ENCODE data around the gene STK17B.
A peak's percentile ranks its signal among the peaks of the same experiment; 100 is the strongest.

Gene STK17B

DNA sequence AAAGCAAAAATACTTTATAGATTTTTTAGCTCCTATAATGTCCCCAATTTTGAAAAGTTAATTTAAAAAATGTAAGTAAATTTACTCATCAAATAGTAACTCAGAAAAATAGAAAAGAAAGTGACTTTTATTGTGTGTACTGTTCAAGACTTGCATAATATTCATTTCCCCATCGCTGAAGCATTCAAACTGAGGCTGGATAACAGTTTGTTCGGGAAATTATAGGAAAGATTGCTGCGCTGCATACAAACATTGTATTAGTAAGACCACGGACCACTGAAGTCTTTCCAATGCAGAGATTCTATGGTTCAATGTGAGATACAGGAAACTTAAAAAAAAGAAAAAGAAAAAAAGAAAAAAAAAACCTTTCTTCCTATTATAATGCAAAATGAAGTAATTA is 10.4 kb downstream of the STK17B start:
- no peak for FAIRE-seq

DNA sequence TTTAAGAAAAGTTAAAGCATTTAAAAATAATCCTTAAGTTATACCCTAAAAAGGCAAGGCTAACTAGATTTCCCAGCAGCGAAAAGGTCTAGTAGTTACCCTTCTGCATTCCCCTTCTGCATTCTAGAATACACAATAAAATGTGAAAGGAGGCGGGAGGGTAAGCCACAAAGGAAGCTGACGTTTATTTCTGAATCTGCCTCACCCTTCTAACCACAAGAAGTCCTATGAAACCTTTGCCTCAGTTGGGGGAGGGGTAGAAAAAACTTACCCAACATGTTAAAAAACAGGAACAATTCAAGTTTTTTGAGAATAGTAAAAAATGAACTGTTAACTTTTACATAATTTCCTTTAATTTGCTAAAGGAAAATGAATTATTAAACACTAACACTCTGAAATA is 11.3 kb downstream of the STK17B start:
- FAIRE-seq (peak; percentile 98), DNase-seq (ENCODE audit: insufficient read length, low spot score) (no peak)

More for the DNA sequence above, 10.4 kb downstream of the STK17B start:
- no peak for DNase-seq (ENCODE audit: insufficient read length, low spot score)

DNA sequence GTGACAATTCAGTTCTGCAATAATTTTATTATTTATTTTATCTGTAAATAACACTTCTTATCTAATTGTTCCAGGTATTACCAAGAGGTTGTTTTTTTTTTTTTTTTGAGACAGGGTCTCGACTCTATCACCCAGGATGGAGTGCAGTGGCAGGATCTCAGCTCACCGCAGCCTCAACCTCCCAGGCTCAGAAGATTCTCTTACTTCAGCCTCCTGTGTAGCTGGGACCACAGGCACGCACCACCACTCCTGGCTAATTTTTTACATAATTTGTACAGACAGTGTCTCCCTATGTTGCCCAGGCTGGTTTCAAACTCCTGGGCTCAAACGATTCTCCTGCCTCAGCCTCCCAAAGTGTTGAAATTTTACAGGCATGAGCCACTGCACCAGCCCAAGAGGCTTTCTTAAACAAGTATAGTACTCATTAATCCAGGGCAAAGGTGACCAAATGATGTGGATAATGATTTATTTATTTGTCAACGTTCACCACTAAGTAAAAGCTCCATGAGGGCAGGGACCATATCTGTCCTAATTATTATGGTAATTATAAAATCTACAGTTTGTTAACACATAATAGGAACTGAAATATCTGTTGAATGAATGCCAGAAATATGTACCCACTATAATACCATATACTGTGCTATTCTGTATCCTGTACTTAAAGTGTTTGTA is 12.0 kb downstream of the STK17B start:
- FAIRE-seq (peak; percentile 86), DNase-seq (ENCODE audit: insufficient read length, low spot score) (no peak)

DNA sequence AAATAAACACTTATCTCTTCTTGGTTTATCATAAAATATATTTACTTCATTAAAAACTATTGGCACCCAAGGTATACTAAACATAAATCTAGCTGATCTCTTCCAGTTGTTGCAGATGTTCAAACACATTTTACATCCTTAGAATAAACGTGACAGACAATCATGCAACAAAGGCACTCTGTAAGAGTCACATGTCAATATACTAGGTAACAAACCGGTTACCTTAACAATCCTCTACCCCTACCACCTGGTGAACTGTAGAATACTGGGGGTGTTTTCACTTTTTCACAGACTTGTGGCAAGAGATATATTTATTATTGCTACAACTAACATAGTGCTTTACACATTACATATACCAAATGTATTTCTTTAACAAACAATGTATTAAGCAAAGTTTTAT is 15.8 kb downstream of the STK17B start:
- no peak for DNase-seq (ENCODE audit: insufficient read length, low spot score)
- no peak for FAIRE-seq

DNA sequence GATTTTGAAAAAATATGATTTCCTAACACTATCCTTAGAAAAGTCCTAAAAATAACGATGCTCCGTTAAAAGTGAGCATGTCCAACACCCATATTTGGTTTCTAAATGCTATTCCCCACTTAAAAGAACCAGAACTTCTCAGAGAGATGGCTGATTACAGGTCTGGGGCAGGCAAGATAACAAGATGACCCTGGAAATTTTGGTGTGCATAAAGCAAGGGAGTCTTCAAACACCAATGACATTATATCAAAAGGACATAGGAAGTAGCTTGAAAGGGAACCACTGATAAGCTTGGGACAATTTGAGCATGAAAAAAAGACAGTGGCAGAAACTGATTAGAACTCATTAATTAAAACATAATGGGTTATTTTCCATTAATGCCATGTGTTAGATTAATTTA is 17.9 kb downstream of the STK17B start:
- no peak for FAIRE-seq
- no peak for DNase-seq (ENCODE audit: insufficient read length, low spot score)

DNA sequence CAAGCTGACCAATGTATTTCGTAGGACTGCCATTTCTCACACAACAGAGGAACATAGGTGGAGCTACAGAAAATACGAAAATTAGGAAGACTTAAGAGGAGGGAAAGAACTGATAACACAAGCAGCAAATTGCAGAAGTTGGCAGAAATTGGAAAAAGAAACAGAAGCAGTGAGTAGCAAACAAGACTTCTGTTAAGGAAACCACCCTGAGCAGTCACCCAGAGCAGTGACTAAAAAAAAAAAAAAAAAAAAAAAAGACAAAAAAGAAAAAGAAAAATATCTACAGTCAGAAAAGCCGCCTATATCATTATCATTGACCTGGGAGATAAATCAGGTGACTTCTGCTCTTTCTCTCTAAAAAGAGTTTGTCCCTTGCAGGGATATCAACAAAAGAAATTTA is 21.4 kb downstream of the STK17B start:
- peak; percentile 83 for FAIRE-seq
- no peak for DNase-seq (ENCODE audit: insufficient read length, low spot score)

DNA sequence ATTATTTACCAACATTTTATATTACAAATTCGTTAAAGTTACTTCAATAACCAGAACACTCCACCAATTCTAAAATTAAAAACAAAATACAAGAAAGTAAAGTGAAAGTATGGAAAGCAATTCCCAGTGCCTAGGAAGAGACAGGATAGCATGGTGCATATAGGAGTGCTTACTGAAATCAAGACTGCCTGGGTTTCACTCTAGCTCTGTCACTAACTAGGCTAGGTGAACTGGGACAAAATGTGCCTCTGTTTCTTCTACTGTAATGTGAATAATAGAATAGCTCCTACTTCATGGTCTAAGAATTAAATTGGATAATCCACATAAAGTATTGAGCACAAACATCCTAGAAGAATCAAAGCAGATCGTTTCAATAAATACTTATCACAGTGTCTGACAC is 22.6 kb downstream of the STK17B start:
- DNase-seq (ENCODE audit: insufficient read length, low spot score) (no peak), FAIRE-seq (peak; percentile 83)

DNA sequence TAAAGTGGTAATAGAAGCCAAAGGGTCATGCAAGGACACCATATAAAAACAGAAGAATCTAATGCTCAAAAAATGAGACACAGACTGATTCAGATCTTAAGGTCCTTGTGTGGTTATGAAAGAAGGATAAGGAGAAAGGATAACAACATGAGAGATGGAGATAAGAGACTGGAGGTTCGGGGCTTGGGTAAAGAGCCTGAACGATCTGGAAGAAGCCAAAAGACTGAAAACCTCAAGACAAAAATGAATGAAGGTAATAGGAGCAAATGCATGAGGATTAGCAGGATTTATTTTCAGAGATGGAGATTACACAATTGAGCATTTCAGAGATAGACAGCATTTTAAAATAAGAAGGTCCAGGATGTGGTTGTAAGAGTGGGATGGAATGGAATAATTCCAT is 26.1 kb downstream of the STK17B start:
- FAIRE-seq (peak; percentile 64), DNase-seq (ENCODE audit: insufficient read length, low spot score) (no peak)

DNA sequence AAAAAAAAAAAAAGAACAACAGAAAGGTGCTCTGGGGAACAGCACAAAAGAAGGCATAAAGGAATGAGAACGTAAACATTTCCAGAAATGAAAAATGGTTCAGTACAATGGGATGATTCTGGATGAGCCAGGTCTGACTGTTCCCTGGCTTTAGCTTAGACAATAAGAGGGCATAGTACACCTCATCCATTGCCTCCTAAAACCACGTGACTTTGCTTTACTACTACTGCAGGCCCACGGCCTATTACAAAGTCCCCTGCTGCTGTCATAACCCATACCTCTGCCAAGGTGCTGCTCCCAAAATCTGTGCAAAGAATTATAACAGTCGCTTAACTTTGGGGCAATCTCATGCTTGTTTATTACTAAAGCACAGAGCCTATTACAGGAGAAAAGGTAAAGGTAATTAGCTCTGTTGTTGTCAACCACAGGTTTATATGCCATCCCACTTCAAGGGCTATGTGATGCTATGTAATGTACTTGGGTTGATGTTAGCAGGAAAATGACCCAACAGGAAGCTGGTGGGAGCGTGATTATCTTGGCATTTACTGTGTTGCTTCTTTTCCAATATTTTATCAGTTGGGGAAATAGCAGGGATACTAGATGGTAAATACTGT is 26.8 kb downstream of the STK17B start:
- FAIRE-seq (peak; percentile 47), DNase-seq (ENCODE audit: insufficient read length, low spot score) (no peak)

DNA sequence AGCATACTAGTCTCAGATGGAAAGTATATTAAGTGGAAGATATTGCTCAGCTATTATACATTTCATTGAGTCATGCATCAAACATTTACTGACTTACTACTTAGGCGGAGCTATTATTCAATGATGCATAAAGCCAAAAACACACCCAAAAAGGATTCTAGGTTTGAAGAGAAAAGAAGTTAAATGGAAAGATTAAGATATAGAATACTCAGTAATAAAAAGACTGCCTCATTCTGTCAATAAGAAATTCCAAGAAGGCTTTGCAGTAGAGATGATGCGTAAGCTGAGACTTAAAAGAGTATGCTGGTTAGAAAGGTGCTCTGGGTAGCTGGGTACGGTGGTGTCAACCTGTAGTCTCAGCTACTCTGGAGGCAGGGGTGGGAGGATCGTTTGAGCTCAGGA is 27.6 kb downstream of the STK17B start:
- no peak for DNase-seq (ENCODE audit: insufficient read length, low spot score)
- no peak for FAIRE-seq

DNA sequence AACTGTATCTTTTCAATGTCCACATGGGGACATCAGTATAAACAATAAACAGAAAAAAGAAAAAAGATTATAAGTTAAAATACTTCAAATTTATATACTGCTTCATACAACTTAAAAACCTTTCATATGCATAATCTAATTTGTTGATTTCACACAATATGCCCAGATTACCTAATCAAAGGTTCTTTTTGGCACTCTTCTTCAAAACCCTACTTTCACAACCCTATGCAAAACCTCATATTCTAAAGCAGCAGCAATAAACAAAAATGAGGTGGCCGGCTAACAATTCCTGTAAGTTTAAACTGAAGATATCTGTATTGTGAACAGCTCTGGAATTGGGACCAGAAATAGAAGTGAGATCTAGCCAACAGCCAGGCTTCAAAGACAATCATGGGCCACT is 28.6 kb downstream of the STK17B start:
- no peak for DNase-seq (ENCODE audit: insufficient read length, low spot score)
- FAIRE-seq, result no peak

DNA sequence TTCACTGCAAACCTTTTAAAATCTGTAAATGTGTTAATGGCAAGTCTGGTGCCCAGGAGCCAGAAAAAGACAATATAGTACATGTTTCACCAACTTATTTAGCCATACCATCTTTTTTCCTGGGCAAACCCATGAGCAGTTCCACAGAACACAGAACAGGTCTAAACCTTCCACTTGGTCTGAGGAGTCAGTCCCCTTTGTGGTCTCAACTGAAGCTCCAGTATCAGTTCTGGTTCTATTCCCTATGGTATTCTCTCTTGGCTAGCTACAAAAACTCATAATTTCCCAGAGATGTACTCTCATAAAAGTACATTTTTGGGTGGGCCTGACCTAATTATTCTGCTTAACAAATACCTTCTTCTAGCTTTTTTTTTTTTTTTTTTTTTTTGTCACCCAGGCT is 31.2 kb downstream of the STK17B start:
- FAIRE-seq, result no peak
- no peak for DNase-seq (ENCODE audit: insufficient read length, low spot score)

DNA sequence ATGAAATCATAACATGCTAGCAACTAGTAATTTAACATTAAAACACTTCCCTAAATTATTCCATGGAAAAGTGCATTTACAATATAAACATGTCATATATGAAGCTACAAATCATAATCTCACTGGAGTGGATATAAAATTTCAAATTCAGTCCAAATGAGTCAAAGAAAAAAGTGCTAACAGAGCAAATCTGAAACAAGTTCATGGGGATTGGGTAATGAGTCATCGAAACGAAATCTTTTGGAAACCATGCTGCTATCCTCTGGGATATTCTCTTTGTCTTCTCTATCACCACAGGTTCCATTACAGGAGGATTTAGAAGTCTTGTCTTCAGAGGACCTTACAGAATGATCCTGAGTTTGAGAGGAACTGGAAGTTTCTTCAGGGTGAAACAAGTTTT is 34.1 kb downstream of the STK17B start:
- DNase-seq (ENCODE audit: insufficient read length, low spot score) (no peak), FAIRE-seq (no peak)

DNA sequence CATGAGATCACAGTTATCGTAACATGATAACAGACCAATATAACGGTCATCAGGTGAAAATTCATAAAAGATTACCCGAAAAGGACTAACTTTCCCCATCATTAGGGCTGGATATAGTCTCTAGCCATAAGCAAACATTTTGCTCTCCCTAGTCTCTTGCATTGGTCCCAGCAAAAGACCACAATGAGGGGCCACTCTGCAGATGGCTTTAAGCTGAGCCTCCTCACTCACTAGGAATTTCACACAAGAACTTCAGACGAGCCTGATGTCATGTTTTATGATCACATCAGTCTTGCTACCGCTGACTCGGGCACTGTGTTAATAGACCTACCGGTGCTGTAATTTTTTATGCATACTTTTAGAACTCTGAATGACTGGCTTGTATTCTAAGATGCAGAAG is 35.2 kb downstream of the STK17B start:
- no peak for FAIRE-seq
- DNase-seq (ENCODE audit: insufficient read length, low spot score), result no peak

DNA sequence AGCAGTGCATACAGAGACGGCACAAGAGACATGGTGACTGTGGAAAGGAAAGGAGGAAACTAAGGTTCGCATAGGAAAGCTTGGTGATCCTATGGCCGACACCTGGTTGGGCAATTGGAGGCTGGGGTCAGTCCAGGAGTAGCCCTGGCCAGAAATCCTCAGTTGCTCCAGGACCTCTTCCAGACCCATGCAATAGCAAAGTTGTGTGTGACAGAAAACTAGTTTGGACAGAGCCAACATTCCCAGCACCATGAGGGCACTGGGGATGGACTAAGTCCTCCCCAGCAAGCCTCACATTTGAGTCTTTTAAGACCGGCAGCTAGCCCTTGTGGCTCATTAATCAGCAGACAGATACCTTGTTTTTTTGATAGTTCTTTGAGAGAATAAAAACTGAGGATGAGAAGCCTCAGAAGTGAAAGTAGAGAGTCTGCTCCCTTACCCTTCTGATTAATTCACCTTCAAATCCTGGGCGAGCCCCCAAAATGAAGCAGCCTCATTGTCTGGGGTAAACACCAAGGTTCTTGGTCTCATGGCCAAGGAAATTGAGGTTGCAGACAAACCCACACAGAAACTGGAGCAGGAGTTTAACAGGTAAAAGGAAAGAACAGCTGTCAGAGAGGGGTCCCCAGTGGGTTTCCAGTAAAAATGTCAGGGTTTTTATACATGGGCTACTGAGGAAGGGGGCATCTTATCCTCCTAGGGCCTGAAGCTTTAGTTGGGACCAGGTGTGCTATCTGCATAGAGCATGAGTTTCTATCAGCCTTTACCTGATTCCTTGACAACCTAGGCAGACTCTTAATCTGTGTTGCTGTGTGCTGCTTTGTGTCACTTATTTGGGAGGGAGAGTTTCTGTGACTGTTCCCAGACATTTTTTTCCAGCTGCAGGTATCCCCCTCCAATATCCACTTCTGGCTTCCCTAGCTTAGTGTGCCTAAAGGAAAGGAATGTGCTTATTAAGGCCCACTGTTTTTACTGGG is 39.1 kb downstream of the STK17B start:
- FAIRE-seq, result no peak
- DNase-seq (ENCODE audit: insufficient read length, low spot score), result no peak

DNA sequence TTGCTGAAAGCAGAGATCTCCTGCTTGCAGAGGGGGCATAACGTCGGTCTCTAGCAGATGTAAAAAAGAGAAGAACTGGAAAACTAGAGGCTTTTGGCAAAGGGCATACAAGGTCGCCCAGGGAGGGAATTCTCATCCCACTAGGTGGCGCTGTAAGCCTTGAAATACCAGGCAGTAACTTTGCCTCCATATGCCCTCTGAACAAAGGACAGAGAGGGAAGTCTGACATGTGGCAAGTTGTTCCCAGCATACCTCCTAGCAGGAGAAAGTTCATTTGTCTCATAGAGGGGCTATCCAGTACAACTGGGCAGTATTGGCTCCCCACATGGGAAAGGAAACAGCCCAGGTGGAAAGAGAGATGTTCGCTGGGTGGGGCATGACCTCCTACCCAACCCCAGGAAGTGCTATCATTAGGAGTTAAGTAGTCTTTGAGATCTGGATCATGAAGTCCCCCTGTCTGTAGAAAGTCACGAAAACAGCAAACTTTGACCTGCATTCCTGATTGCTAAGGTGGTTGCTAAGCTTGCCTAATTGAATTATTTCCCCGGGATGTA is 39.9 kb downstream of the STK17B start:
- FAIRE-seq (peak; percentile 74), DNase-seq (ENCODE audit: insufficient read length, low spot score) (no peak)

DNA sequence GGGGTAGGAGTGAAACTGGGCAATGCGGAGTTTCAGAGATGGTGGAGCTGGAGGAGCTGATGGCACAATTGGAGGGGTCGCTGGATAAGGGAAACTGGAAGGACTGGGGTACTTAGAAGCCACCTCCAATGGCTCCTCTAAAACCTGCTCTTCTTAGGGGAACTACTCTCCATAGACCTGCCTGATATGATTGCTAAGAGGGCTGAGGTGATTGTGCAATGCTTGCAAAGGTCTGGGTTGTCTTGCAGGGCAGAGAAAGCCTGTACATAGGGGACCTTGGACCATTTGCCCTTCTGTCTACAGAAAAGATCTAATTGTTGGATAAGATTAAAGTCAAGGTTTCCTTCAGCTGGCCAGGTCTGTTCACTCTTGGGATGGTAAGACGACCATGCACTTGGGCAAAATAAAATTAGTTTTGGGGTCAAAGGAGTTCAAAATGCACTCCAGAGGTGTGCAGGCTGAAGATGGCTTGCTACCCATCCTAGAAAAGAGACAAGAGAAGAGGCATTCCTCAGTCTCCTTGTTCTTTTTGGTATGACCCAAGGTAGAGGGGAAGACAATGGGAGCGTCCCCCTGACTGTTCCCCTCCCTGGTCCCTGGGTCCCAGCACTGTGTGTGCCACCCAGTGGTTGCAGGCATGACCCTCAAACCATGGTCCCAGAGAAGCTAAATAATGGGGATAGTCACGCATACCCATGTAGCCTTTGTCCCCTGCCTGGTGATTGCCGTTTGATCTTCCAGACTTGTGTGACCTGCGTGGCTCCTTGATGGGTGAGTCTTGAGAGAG is 41.1 kb downstream of the STK17B start:
- DNase-seq (ENCODE audit: insufficient read length, low spot score), result no peak

DNA sequence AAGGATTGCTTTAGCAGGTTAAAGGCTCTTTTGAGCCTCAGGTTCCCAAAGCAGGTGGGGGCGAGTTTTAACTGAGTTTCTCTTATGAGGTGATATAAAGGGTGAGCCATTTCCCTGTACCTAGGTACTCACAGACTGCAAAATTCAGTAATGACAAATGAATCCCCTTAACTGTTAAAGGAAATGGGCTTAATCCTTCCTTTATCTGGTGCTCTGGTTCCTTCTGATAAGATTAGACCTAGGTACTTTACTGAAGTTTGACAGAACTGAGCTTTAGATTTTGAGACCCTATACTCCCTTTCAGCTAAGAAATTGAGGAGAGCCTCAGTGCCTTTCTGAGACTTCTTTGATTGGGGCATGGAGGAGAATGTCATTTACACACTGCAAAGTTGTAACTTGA is 42.6 kb downstream of the STK17B start:
- FAIRE-seq (no peak), DNase-seq (ENCODE audit: insufficient read length, low spot score) (no peak)

More for the DNA sequence above, 41.1 kb downstream of the STK17B start:
- no peak for FAIRE-seq

DNA sequence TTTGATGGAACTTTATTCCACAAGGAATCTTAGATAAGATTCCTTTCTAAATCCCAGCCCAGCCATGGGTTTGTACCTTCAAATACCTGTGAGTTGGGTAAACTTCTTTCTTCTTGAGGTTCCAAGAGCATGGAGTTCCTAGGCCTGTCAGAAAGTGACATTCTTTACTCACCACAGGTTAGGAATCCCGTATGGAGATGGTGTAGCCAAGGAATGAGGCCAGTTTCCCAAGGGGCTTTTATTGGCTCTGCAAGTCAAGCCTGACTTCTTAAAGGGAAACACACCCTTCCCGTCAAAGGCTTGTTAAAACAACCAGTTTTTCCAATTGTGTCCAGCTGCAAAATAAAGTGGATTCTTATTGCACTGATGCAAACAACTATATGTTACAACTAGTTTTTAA is 45.8 kb downstream of the STK17B start:
- FAIRE-seq, result no peak
- no peak for DNase-seq (ENCODE audit: insufficient read length, low spot score)

DNA sequence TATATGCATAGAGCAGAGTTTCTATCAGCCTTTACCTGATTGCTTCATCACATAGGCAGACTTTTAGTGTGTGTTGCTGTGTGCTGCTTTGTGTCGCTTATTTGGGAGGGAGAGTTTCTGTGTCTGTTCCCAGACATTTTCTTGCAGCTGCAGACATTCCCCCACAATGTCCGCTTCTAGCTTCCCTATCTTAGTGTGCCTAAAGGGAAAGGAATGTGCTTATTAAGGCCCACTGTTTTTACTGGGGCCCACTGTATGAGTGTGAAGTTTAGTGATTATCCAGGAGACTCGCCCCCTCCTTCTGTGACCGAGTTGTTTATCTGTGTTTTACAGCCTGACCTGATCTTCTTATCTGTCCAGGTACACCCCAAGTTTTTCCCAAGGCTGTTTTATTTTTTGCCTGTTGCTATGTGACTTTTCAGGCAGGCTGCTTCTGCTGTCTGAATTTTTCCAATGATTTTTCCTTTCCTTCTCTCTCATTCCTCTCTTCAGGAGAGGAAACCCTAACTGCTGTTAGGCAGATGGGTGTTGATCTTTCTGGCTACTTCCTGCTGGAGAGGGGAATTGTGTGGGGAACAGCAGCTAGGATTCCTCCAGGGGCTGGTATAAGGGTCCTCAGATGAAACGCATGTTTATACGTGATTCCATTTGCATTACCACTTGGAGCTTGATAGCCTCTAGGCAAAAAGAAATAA is 47.6 kb downstream of the STK17B start:
- FAIRE-seq (no peak), DNase-seq (ENCODE audit: insufficient read length, low spot score) (no peak)

Data from GM19239 (cell line).